SIG-M5 treated with dmso at 0.1 percent for 504 hours (cell line): Measurements from ENCODE around the gene ZDHHC7.
"Not testable (repeated sequence)": the region's sequence is repeated elsewhere in the genome, so short reads cannot be mapped to it uniquely, and the experiment has no call there.

ENCODE experiments used
- DNase-seq: peaks from one replicate; lab custom pipeline; 2025; ENCODE audit not compliant: unreplicated experiment; lab: John Stamatoyannopoulos, UW

The ZDHHC7 gene

GRCh38 chr16:85010931-85011845 is at the start of gene ZDHHC7:
Gene ZDHHC7 (minus strand): TSS chr16:85011535. CDS start chr16:84990618, 20,917 bp downstream.
- peak; percentile 80 for DNase-seq

- DNase-seq: no peak
Observed at GRCh38 chr16:85058909-85059308, 47.6 kb upstream of the ZDHHC7 start.

- no peak for DNase-seq
Observed at GRCh38 chr16:85057948-85058347, 46.6 kb upstream of the ZDHHC7 start.

- no peak for DNase-seq
Observed at GRCh38 chr16:85057212-85057889, 46.0 kb upstream of the ZDHHC7 start.

- DNase-seq: peak; percentile 3
Observed at GRCh38 chr16:85056211-85056748, 44.9 kb upstream of the ZDHHC7 start.

- peak; percentile 97 for DNase-seq
Observed at GRCh38 chr16:85055493-85056210, 44.3 kb upstream of the ZDHHC7 start.

GRCh38 chr16:85054948-85055492 is 43.7 kb upstream of the ZDHHC7 start:
- no peak for DNase-seq

- DNase-seq: not testable (repeated sequence)
Observed at GRCh38 chr16:85054321-85054720, 43.0 kb upstream of the ZDHHC7 start.

- DNase-seq: no peak
Observed at GRCh38 chr16:85052536-85052935, 41.2 kb upstream of the ZDHHC7 start.

GRCh38 chr16:85051683-85052082 is 40.3 kb upstream of the ZDHHC7 start:
- no peak for DNase-seq

GRCh38 chr16:85051067-85051581 is 39.8 kb upstream of the ZDHHC7 start:
- no peak for DNase-seq

- DNase-seq: no peak
Observed at GRCh38 chr16:85049706-85050305, 38.5 kb upstream of the ZDHHC7 start.

- DNase-seq: no peak
Observed at GRCh38 chr16:85048921-85049562, 37.7 kb upstream of the ZDHHC7 start.

- DNase-seq: peak; percentile 56
Observed at GRCh38 chr16:85047867-85048455, 36.6 kb upstream of the ZDHHC7 start.

GRCh38 chr16:85046931-85047866 is 35.9 kb upstream of the ZDHHC7 start:
- DNase-seq: no peak

GRCh38 chr16:85046472-85046916 is 35.2 kb upstream of the ZDHHC7 start:
- DNase-seq: no peak

- DNase-seq: no peak
Observed at GRCh38 chr16:85045641-85046471, 34.5 kb upstream of the ZDHHC7 start.
